Pons (tissue), 1 donor: ENCODE data around the gene SMIM15.
"Not testable (repeated sequence)": the region's sequence is repeated elsewhere in the genome, so short reads cannot be mapped to it uniquely, and the experiment has no call there.

Source experiments
- DNase-seq: peaks from one replicate; pipeline ENCODE4 v3.0.0-alpha.2; 2016; ENCODE audit warnings: low spot score

The SMIM15 gene

GRCh38 chr5:61162010-61162831 lies at the start of gene SMIM15:
TSS of gene SMIM15 (minus strand) at chr5:61162468. CDS start at chr5:61160171, 2,297 bp downstream.
- peak; percentile 81 for DNase-seq

- DNase-seq: no peak
These were observed 45.6 kb upstream of the SMIM15 start for GRCh38 chr5:61207884-61208283.

- DNase-seq: no peak
These were observed 42.7 kb upstream of the SMIM15 start for GRCh38 chr5:61205013-61205412.

GRCh38 chr5:61202213-61202612 lies 39.9 kb upstream of the SMIM15 start:
- no peak for DNase-seq

GRCh38 chr5:61200582-61201155 lies 38.4 kb upstream of the SMIM15 start:
- no peak for DNase-seq

GRCh38 chr5:61198606-61199005 lies 36.3 kb upstream of the SMIM15 start:
- DNase-seq: no peak

GRCh38 chr5:61187826-61188225 lies 25.6 kb upstream of the SMIM15 start:
- DNase-seq: not testable (repeated sequence)

GRCh38 chr5:61187352-61187751 lies 25.1 kb upstream of the SMIM15 start:
- DNase-seq: not testable (repeated sequence)

- DNase-seq: no peak
These were observed 24.4 kb upstream of the SMIM15 start for GRCh38 chr5:61186634-61187033.

- no peak for DNase-seq
These were observed 22.4 kb upstream of the SMIM15 start for GRCh38 chr5:61184708-61185107.

GRCh38 chr5:61183538-61183937 lies 21.3 kb upstream of the SMIM15 start:
- DNase-seq: no peak

- no peak for DNase-seq
These were observed 20.2 kb upstream of the SMIM15 start for GRCh38 chr5:61182449-61182848.

GRCh38 chr5:61180886-61181285 lies 18.6 kb upstream of the SMIM15 start:
- no peak for DNase-seq

GRCh38 chr5:61178702-61179101 lies 16.4 kb upstream of the SMIM15 start:
- no peak for DNase-seq

- DNase-seq: peak; percentile 43
These were observed 15.4 kb upstream of the SMIM15 start for GRCh38 chr5:61177716-61178115.

GRCh38 chr5:61177070-61177469 lies 14.8 kb upstream of the SMIM15 start:
- DNase-seq: no peak

- no peak for DNase-seq
These were observed 14.4 kb upstream of the SMIM15 start for GRCh38 chr5:61176631-61177030.

- no peak for DNase-seq
These were observed 9.2 kb upstream of the SMIM15 start for GRCh38 chr5:61171479-61171878.

GRCh38 chr5:61168951-61169350 lies 6.7 kb upstream of the SMIM15 start:
- no peak for DNase-seq

GRCh38 chr5:61167382-61167781 lies 5.1 kb upstream of the SMIM15 start:
- DNase-seq: peak; percentile 53

- no peak for DNase-seq
These were observed 1.6 kb upstream of the SMIM15 start for GRCh38 chr5:61163905-61164304.

- DNase-seq: peak; percentile 26
These were observed 732 bp upstream of the SMIM15 start for GRCh38 chr5:61162832-61163567.

- no peak for DNase-seq
These were observed 1.8 kb downstream of the SMIM15 start for GRCh38 chr5:61160497-61160896.
